Loucy (cell line): ENCODE measurements around the gene POLR3A.
"Not testable (repeated sequence)": the region's sequence is repeated elsewhere in the genome, so short reads cannot be mapped to it uniquely, and the experiment has no call there.

Source experiments
- H2AFZ ChIP-seq: fragments of 200-600 bp; sonication (generic); 2 replicates; pipeline ENCODE4 v1.6.0; 2016; ENCODE audit warnings: antibody characterized with exemption, mild to moderate bottlenecking, low read length, moderate library complexity
- H3F3A ChIP-seq: fragments of 200-600 bp; 2 replicates; pipeline ENCODE4 v1.6.0; 2016; ENCODE audit warnings: antibody characterized with exemption, low read depth, mild to moderate bottlenecking
- H3K27me3 ChIP-seq: fragments of 200-600 bp; sonication (generic); 2 replicates; pipeline ENCODE4 v1.6.1; 2014; ENCODE audit warnings: low read length, mild to moderate bottlenecking; ENCODE audit not compliant: insufficient read depth, poor library complexity, severe bottlenecking
- H3K36me3 ChIP-seq: fragments of 200-600 bp; sonication (generic); 2 replicates; pipeline ENCODE4 v1.6.1; 2016; ENCODE audit warnings: low read length; ENCODE audit not compliant: insufficient read depth
- H3K4me1 ChIP-seq: fragments of 200-600 bp; sonication (generic); 2 replicates; pipeline ENCODE4 v1.5.1; 2014; ENCODE audit warnings: low read length, mild to moderate bottlenecking; ENCODE audit not compliant: insufficient read depth, poor library complexity, severe bottlenecking
- H3K4me2 ChIP-seq: fragments of 200-600 bp; sonication (generic); 2 replicates; pipeline ENCODE4 v1.6.0; 2014; ENCODE audit warnings: antibody characterized with exemption, low read length, low read depth, mild to moderate bottlenecking; ENCODE audit not compliant: poor library complexity, severe bottlenecking
- H3K4me3 ChIP-seq: fragments of 200-600 bp; sonication (generic); 2 replicates; pipeline ENCODE4 v1.5.1; 2014; ENCODE audit warnings: low read length, mild to moderate bottlenecking, mixed read lengths; ENCODE audit not compliant: poor library complexity, severe bottlenecking
- H3K79me2 ChIP-seq: fragments of 200-600 bp; sonication (generic); 2 replicates; pipeline ENCODE4 v1.6.1; 2014; ENCODE audit warnings: low read length; ENCODE audit not compliant: insufficient read depth
- H3K9ac ChIP-seq: fragments of 200-600 bp; sonication (generic); 2 replicates; pipeline ENCODE4 v1.6.0; 2014; ENCODE audit warnings: mild to moderate bottlenecking, low read depth, low read length, moderate library complexity; ENCODE audit not compliant: poor library complexity, severe bottlenecking
- H3K9me2 ChIP-seq: fragments of 200-600 bp; sonication (generic); replicated peaks from 2 replicates; pipeline ENCODE4 v1.6.1; 2016; ENCODE audit warnings: low read depth, low read length, mixed read lengths
- H3K9me3 ChIP-seq: fragments of 200-600 bp; sonication (generic); 2 replicates; pipeline ENCODE4 v1.6.1; 2014; ENCODE audit warnings: mild to moderate bottlenecking, antibody characterized with exemption, low read length, low read depth; ENCODE audit not compliant: insufficient read depth
- H4K20me1 ChIP-seq: fragments of 200-600 bp; sonication (generic); 2 replicates; pipeline ENCODE4 v1.6.0; 2014; ENCODE audit warnings: antibody characterized with exemption, low read length, mild to moderate bottlenecking; ENCODE audit not compliant: insufficient read depth, poor library complexity, severe bottlenecking
- CTCF ChIP-seq: fragments of 200-600 bp; sonication (generic); conservative IDR thresholded peaks from 2 replicates; pipeline ENCODE4 v1.5.1; 2014; ENCODE audit warnings: mild to moderate bottlenecking, antibody characterized with exemption, low read length
- EZH2phosphoT487 ChIP-seq: fragments of 200-600 bp; IDR thresholded peaks from 2 replicates; pipeline ENCODE4 v1.6.1; 2018; ENCODE audit warnings: antibody characterized with exemption, mild to moderate bottlenecking, moderate library complexity, borderline replicate concordance

The POLR3A gene

GRCh38 chr10:78029269-78030226, at the start of gene POLR3A:
Gene POLR3A (minus strand): TSS chr10:78029515. CDS start chr10:78029407, 108 bp downstream.
- H3K4me1 ChIP-seq = peaks cover 22% of the 10 kb centered on the region
- H3K79me2 ChIP-seq = peaks cover 38% of the 10 kb centered on the region
- H3K36me3 ChIP-seq = peaks cover 15% of the 10 kb centered on the region; the same call in 1 of the 2 replicates
- peak within 1 kb of the TSS; percentile 96 for H3K9ac ChIP-seq
- no peaks in the 10 kb centered on the region for H3K9me3 ChIP-seq
- 0 out of 2 replicates have a peak, but pooled peaks cover 3% of the 10 kb centered on the region for H3F3A ChIP-seq
- peaks cover 9% of the 10 kb centered on the region for H3K27me3 ChIP-seq
- H4K20me1 ChIP-seq = peaks cover 8% of the 10 kb centered on the region
- H2AFZ ChIP-seq = peak within 1 kb of the TSS; percentile 97
- H3K4me2 ChIP-seq = peak within 1 kb of the TSS; percentile 85
- peak within 1 kb of the TSS; percentile 97 for H3K4me3 ChIP-seq
- H3K9me2 ChIP-seq = no peaks in the 10 kb centered on the region
- TF ChIP-seq EZH2phosphoT487 = no peak
- peak; percentile 98 for TF ChIP-seq CTCF

GRCh38 chr10:78078539-78079330, 49.4 kb upstream of the POLR3A start:
- H2AFZ ChIP-seq = no peak overlapping the region
- no peaks in the 10 kb centered on the region for H3K27me3 ChIP-seq
- no peaks in the 10 kb centered on the region for H3K79me2 ChIP-seq
- no peaks in the 10 kb centered on the region for H3F3A ChIP-seq
- no peak for TF ChIP-seq CTCF
- no peak for TF ChIP-seq EZH2phosphoT487
- no peaks in the 10 kb centered on the region for H3K4me1 ChIP-seq
- no peaks in the 10 kb centered on the region for H3K36me3 ChIP-seq
- H4K20me1 ChIP-seq = no peaks in the 10 kb centered on the region
- no peaks in the 10 kb centered on the region for H3K9me3 ChIP-seq
- no peak overlapping the region for H3K9ac ChIP-seq
- no peak overlapping the region for H3K4me2 ChIP-seq
- H3K9me2 ChIP-seq = no peaks in the 10 kb centered on the region
- H3K4me3 ChIP-seq = no peak overlapping the region

- H3K4me2 ChIP-seq, H2AFZ ChIP-seq, H3K36me3 ChIP-seq, H3K27me3 ChIP-seq, H3K4me3 ChIP-seq, H3F3A ChIP-seq, H3K4me1 ChIP-seq, H3K9me3 ChIP-seq, H4K20me1 ChIP-seq, H3K9me2 ChIP-seq, H3K9ac ChIP-seq, H3K79me2 ChIP-seq: not testable (repeated sequence)
Measured at GRCh38 chr10:78075806-78076205, 46.5 kb upstream of the POLR3A start.
